Neural cell (in vitro differentiated cells): Measurements from ENCODE around the gene CHIC1. TPM values are rescaled to one million over a fixed set of nuclear protein-coding genes. Genes with fewer than 3 reads are reported as not detected.
"Not testable (repeated sequence)": the region's sequence is repeated elsewhere in the genome, so short reads cannot be mapped to it uniquely, and the experiment has no call there.

ENCODE experiments used
- H2AFZ ChIP-seq: fragments of 200-600, 300-800 bp; sonication (generic), shearing (Covaris generic); 2 replicates; pipeline ENCODE4 v1.6.0; 2014; ENCODE audit warnings: low read depth, mild to moderate bottlenecking, antibody characterized with exemption, low read length, moderate library complexity
- H3F3A ChIP-seq: fragments of 200-600 bp; shearing (Covaris generic); 2 replicates; pipeline ENCODE4 v1.6.1; 2016; ENCODE audit warnings: mild to moderate bottlenecking, moderate library complexity, mixed read lengths, antibody characterized with exemption, low read length; ENCODE audit not compliant: insufficient read depth, poor library complexity, severe bottlenecking
- H3K27ac ChIP-seq: fragments of 200-600, 300-800 bp; sonication (generic), shearing (Covaris generic); 2 replicates; pipeline ENCODE4 v1.5.1; 2014; ENCODE audit warnings: mild to moderate bottlenecking, low read length, moderate library complexity
- H3K27me3 ChIP-seq: fragments of 300-800, 200-600 bp; sonication (generic), shearing (Covaris generic); 2 replicates; pipeline ENCODE4 v1.6.0; 2014; ENCODE audit warnings: mild to moderate bottlenecking, low read depth, low read length, moderate library complexity; ENCODE audit not compliant: insufficient read depth
- H3K36me3 ChIP-seq: fragments of 300-800, 200-600 bp; sonication (generic), shearing (Covaris generic); 2 replicates; pipeline ENCODE4 v1.5.1; 2014; ENCODE audit warnings: mild to moderate bottlenecking, antibody characterized with exemption, low read length, moderate library complexity; ENCODE audit not compliant: insufficient read depth
- H3K4me2 ChIP-seq: fragments of 300-800, 200-600 bp; sonication (generic), shearing (Covaris generic); 2 replicates; pipeline ENCODE4 v1.6.0; 2014; ENCODE audit warnings: mild to moderate bottlenecking, low read length
- H3K4me3 ChIP-seq: fragments of 300-800, 200-600 bp; sonication (generic), shearing (Covaris generic); 2 replicates; pipeline ENCODE4 v1.5.1; 2014; ENCODE audit warnings: mild to moderate bottlenecking, low read length, moderate library complexity
- H3K79me2 ChIP-seq: fragments of 200-600 bp; shearing (Covaris generic); replicated peaks from 2 replicates; pipeline ENCODE4 v1.6.0; 2014; ENCODE audit warnings: mild to moderate bottlenecking, low read length, moderate library complexity; ENCODE audit not compliant: insufficient read depth
- H3K9ac ChIP-seq: fragments of 300-800, 200-600 bp; sonication (generic), shearing (Covaris generic); 2 replicates; pipeline ENCODE4 v1.6.1; 2016; ENCODE audit warnings: mild to moderate bottlenecking, low read length, mixed read lengths
- H3K9me2 ChIP-seq: fragments of 200-600 bp; shearing (Covaris generic); 2 replicates; pipeline ENCODE4 v1.6.1; 2016; ENCODE audit warnings: mild to moderate bottlenecking, low read length, mixed read lengths; ENCODE audit not compliant: insufficient read depth
- H3K9me3 ChIP-seq: fragments of 200-600, 300-800 bp; sonication (generic), shearing (Covaris generic); 2 replicates; pipeline ENCODE4 v1.6.1; 2016; ENCODE audit warnings: mild to moderate bottlenecking, mixed run types, low read length, moderate library complexity, mixed read lengths
- H4K20me1 ChIP-seq: fragments of 200-600 bp; shearing (Covaris generic); 2 replicates; pipeline ENCODE4 v1.6.1; 2016; ENCODE audit warnings: mild to moderate bottlenecking, mixed run types; ENCODE audit not compliant: insufficient read depth
- CTCF ChIP-seq: fragments of 450-650 bp; IDR thresholded peaks from 2 replicates; pipeline ENCODE4 v1.5.1; 2014; ENCODE audit warnings: antibody characterized with exemption, mild to moderate bottlenecking, moderate library complexity; ENCODE audit not compliant: poor library complexity, severe bottlenecking
- EP300 ChIP-seq: fragments of 450-650 bp; conservative IDR thresholded peaks from 2 replicates; pipeline ENCODE4 v1.6.1; 2014; ENCODE audit warnings: antibody characterized with exemption, mild to moderate bottlenecking, moderate library complexity; ENCODE audit not compliant: poor library complexity, severe bottlenecking
- EZH2 ChIP-seq: fragments of 200-600, 300-800 bp; shearing (Covaris generic), sonication (generic); IDR thresholded peaks from 2 replicates; pipeline ENCODE4 v1.6.1; 2014; ENCODE audit warnings: antibody characterized with exemption, low read length, borderline replicate concordance, mild to moderate bottlenecking; ENCODE audit not compliant: insufficient read depth, poor library complexity, severe bottlenecking
- MXI1 ChIP-seq: fragments of 450-650 bp; conservative IDR thresholded peaks from 2 replicates; pipeline ENCODE4 v1.6.1; 2014; ENCODE audit warnings: antibody characterized with exemption, mild to moderate bottlenecking; ENCODE audit not compliant: poor library complexity, severe bottlenecking
- POLR2AphosphoS5 ChIP-seq: IDR thresholded peaks from 2 replicates; pipeline ENCODE4 v1.6.1; 2012
- RAD21 ChIP-seq: fragments of 450-650 bp; conservative IDR thresholded peaks from 2 replicates; pipeline ENCODE4 v1.6.1; 2014; ENCODE audit warnings: antibody characterized with exemption, mild to moderate bottlenecking, moderate library complexity
- REST ChIP-seq: IDR thresholded peaks from 2 replicates; pipeline ENCODE4 v1.6.1; 2012; ENCODE audit warnings: borderline replicate concordance
- SMC3 ChIP-seq: fragments of 450-650 bp; conservative IDR thresholded peaks from 2 replicates; pipeline ENCODE4 v1.6.1; 2014; ENCODE audit warnings: antibody characterized with exemption, mild to moderate bottlenecking, moderate library complexity; ENCODE audit not compliant: poor library complexity
- TAF1 ChIP-seq: IDR thresholded peaks from 2 replicates; pipeline ENCODE4 v1.6.1; 2012; ENCODE audit warnings: low read depth
- polyA plus RNA-seq: library from polyadenylated mRNA; depleted of rRNA; stranded (reverse); fragments of >200 nt; gene quantifications from 2 replicates; pipeline ENCODE4 v1.2.3, GENCODE V29; 2014

Gene CHIC1
- polyA plus RNA-seq, 1 donor from 2014 or later = 15.2 TPM

DNA sequence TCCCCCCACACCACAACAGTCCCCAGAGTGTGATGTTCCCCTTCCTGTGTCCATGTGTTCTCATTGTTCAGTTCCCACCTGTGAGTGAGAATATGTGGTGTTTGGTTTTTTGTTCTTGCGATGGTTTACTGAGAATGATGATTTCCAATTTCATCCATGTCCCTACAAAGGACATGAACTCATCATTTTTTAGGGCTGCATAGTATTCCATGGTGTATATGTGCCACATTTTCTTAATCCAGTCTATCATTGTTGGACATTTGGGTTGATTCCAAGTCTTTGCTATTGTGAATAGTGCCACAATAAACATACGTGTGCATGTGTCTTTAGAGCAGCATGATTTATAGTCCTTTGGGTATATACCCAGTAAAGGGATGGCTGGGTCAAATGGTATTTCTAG lies 78.7 kb downstream of the CHIC1 start:
- not testable (repeated sequence) for H3K27ac ChIP-seq, H3K4me2 ChIP-seq, H3K79me2 ChIP-seq, H2AFZ ChIP-seq, H3F3A ChIP-seq, H4K20me1 ChIP-seq, H3K9ac ChIP-seq, H3K27me3 ChIP-seq, H3K36me3 ChIP-seq, H3K9me2 ChIP-seq, H3K9me3 ChIP-seq, H3K4me3 ChIP-seq

- TF ChIP-seq CTCF (no peak), REST (no peak), TAF1 (no peak), SMC3 (no peak)
- H3K27ac ChIP-seq = no peak overlapping the region
- no peak overlapping the region for H3K4me2 ChIP-seq
- no peak overlapping the region for H3K4me3 ChIP-seq
- no peaks in the 10 kb centered on the region for H3K27me3 ChIP-seq
- no peak overlapping the region for H2AFZ ChIP-seq
- H3K9me2 ChIP-seq = no peaks in the 10 kb centered on the region
- H3K36me3 ChIP-seq = no peaks in the 10 kb centered on the region
- H3K79me2 ChIP-seq = no peaks in the 10 kb centered on the region
- no peaks in the 10 kb centered on the region for H3F3A ChIP-seq
- H4K20me1 ChIP-seq = no peaks in the 10 kb centered on the region
- H3K9ac ChIP-seq = no peak overlapping the region
- no peaks in the 10 kb centered on the region for H3K9me3 ChIP-seq
Observed at GRCh38 chrX:73647212-73647611, 84.2 kb downstream of the CHIC1 start.

DNA sequence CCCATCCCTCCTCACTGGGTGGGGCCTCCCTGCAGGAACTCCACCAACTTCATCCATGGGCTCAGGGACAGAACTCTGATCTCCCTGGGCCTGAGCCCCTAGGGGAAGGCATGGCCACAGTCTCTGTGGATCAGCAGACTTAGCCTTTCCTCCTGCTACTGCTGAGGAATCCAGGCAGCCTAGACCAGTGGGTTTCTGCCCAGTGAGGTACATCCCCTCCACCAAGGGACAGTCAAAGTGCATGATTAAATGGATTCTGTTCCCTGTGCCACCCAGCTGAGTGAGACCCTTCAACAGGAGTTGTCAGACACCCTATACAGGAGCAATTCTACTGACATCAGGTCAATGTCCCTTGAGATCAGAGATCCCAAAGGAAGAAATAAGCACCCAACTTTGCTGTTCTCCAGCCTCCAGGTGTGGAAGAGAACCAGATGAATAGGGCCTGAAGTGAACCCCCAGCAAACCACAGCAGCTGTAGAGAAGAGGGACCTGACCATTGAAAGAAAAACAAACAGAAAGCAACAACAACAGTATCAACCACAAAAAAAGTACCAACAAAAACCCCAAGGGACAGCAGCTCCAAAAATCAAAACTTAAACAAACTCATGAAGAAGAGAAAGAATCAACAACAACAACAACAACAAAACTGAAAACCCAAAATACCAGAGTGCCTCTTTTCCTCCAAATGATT lies 84.8 kb downstream of the CHIC1 start:
- no peaks in the 10 kb centered on the region for H3K36me3 ChIP-seq
- no peak overlapping the region for H3K27ac ChIP-seq
- no peak for TF ChIP-seq CTCF
- no peak for TF ChIP-seq RAD21
- TF ChIP-seq SMC3 = no peak
- no peak for TF ChIP-seq POLR2AphosphoS5
- TF ChIP-seq MXI1 = no peak
- no peak for TF ChIP-seq EZH2
- TF ChIP-seq TAF1 = no peak
- no peak for TF ChIP-seq REST
- no peak for TF ChIP-seq EP300
- H3K9ac ChIP-seq = no peak overlapping the region
- H3K27me3 ChIP-seq = no peaks in the 10 kb centered on the region
- H2AFZ ChIP-seq = no peak overlapping the region
- H3K4me3 ChIP-seq = no peak overlapping the region
- H3K79me2 ChIP-seq = no peaks in the 10 kb centered on the region
- no peaks in the 10 kb centered on the region for H4K20me1 ChIP-seq
- H3K9me2 ChIP-seq = no peaks in the 10 kb centered on the region
- no peaks in the 10 kb centered on the region for H3K9me3 ChIP-seq
- no peaks in the 10 kb centered on the region for H3F3A ChIP-seq
- H3K4me2 ChIP-seq = no peak overlapping the region
